Loucy (cell line): ENCODE data around the gene PIH1D2.
"Not testable (repeated sequence)": the region's sequence is repeated elsewhere in the genome, so short reads cannot be mapped to it uniquely, and the experiment has no call there.

Experiments used
- H2AFZ ChIP-seq: fragments of 200-600 bp; sonication (generic); 2 replicates; pipeline ENCODE4 v1.6.0; 2016; ENCODE audit warnings: antibody characterized with exemption, mild to moderate bottlenecking, low read length, moderate library complexity
- H3F3A ChIP-seq: fragments of 200-600 bp; 2 replicates; pipeline ENCODE4 v1.6.0; 2016; ENCODE audit warnings: antibody characterized with exemption, low read depth, mild to moderate bottlenecking
- H3K27me3 ChIP-seq: fragments of 200-600 bp; sonication (generic); 2 replicates; pipeline ENCODE4 v1.6.1; 2014; ENCODE audit warnings: low read length, mild to moderate bottlenecking; ENCODE audit not compliant: insufficient read depth, poor library complexity, severe bottlenecking
- H3K36me3 ChIP-seq: fragments of 200-600 bp; sonication (generic); 2 replicates; pipeline ENCODE4 v1.6.1; 2016; ENCODE audit warnings: low read length; ENCODE audit not compliant: insufficient read depth
- H3K4me1 ChIP-seq: fragments of 200-600 bp; sonication (generic); 2 replicates; pipeline ENCODE4 v1.5.1; 2014; ENCODE audit warnings: low read length, mild to moderate bottlenecking; ENCODE audit not compliant: insufficient read depth, poor library complexity, severe bottlenecking
- H3K4me2 ChIP-seq: fragments of 200-600 bp; sonication (generic); 2 replicates; pipeline ENCODE4 v1.6.0; 2014; ENCODE audit warnings: antibody characterized with exemption, low read length, low read depth, mild to moderate bottlenecking; ENCODE audit not compliant: poor library complexity, severe bottlenecking
- H3K4me3 ChIP-seq: fragments of 200-600 bp; sonication (generic); 2 replicates; pipeline ENCODE4 v1.5.1; 2014; ENCODE audit warnings: low read length, mild to moderate bottlenecking, mixed read lengths; ENCODE audit not compliant: poor library complexity, severe bottlenecking
- H3K79me2 ChIP-seq: fragments of 200-600 bp; sonication (generic); 2 replicates; pipeline ENCODE4 v1.6.1; 2014; ENCODE audit warnings: low read length; ENCODE audit not compliant: insufficient read depth
- H3K9ac ChIP-seq: fragments of 200-600 bp; sonication (generic); 2 replicates; pipeline ENCODE4 v1.6.0; 2014; ENCODE audit warnings: mild to moderate bottlenecking, low read depth, low read length, moderate library complexity; ENCODE audit not compliant: poor library complexity, severe bottlenecking
- H3K9me2 ChIP-seq: fragments of 200-600 bp; sonication (generic); replicated peaks from 2 replicates; pipeline ENCODE4 v1.6.1; 2016; ENCODE audit warnings: low read depth, low read length, mixed read lengths
- H3K9me3 ChIP-seq: fragments of 200-600 bp; sonication (generic); 2 replicates; pipeline ENCODE4 v1.6.1; 2014; ENCODE audit warnings: mild to moderate bottlenecking, antibody characterized with exemption, low read length, low read depth; ENCODE audit not compliant: insufficient read depth
- H4K20me1 ChIP-seq: fragments of 200-600 bp; sonication (generic); 2 replicates; pipeline ENCODE4 v1.6.0; 2014; ENCODE audit warnings: antibody characterized with exemption, low read length, mild to moderate bottlenecking; ENCODE audit not compliant: insufficient read depth, poor library complexity, severe bottlenecking
- EZH2phosphoT487 ChIP-seq: fragments of 200-600 bp; IDR thresholded peaks from 2 replicates; pipeline ENCODE4 v1.6.1; 2018; ENCODE audit warnings: antibody characterized with exemption, mild to moderate bottlenecking, moderate library complexity, borderline replicate concordance
- TF ChIP-seq, protein P1 (sequence below): fragments of 200-600 bp; sonication (generic); conservative IDR thresholded peaks from 2 replicates; pipeline ENCODE4 v1.5.1; 2014; ENCODE audit warnings: mild to moderate bottlenecking, antibody characterized with exemption, low read length

The PIH1D2 gene

GRCh38 chr11:112029460-112029859 is 44.4 kb downstream of the PIH1D2 start:
- no peaks in the 10 kb centered on the region for H3K9me2 ChIP-seq
- peaks cover 2% of the 10 kb centered on the region for H4K20me1 ChIP-seq
- no peak overlapping the region for H3K4me2 ChIP-seq
- H3K9me3 ChIP-seq: no peaks in the 10 kb centered on the region
- H3K4me3 ChIP-seq: no peak overlapping the region
- H3K79me2 ChIP-seq: peaks cover 16% of the 10 kb centered on the region
- no peak overlapping the region for H2AFZ ChIP-seq
- peaks cover 36% of the 10 kb centered on the region; the same call in 1 of the 2 replicates for H3K36me3 ChIP-seq
- H3K4me1 ChIP-seq: peaks cover 13% of the 10 kb centered on the region
- no peak overlapping the region for H3K9ac ChIP-seq
- no peaks in the 10 kb centered on the region for H3F3A ChIP-seq
- no peaks in the 10 kb centered on the region for H3K27me3 ChIP-seq
- no peak for TF ChIP-seq EZH2phosphoT487
- TF ChIP-seq, protein P1, sequence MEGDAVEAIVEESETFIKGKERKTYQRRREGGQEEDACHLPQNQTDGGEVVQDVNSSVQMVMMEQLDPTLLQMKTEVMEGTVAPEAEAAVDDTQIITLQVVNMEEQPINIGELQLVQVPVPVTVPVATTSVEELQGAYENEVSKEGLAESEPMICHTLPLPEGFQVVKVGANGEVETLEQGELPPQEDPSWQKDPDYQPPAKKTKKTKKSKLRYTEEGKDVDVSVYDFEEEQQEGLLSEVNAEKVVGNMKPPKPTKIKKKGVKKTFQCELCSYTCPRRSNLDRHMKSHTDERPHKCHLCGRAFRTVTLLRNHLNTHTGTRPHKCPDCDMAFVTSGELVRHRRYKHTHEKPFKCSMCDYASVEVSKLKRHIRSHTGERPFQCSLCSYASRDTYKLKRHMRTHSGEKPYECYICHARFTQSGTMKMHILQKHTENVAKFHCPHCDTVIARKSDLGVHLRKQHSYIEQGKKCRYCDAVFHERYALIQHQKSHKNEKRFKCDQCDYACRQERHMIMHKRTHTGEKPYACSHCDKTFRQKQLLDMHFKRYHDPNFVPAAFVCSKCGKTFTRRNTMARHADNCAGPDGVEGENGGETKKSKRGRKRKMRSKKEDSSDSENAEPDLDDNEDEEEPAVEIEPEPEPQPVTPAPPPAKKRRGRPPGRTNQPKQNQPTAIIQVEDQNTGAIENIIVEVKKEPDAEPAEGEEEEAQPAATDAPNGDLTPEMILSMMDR: no peak

DNA sequence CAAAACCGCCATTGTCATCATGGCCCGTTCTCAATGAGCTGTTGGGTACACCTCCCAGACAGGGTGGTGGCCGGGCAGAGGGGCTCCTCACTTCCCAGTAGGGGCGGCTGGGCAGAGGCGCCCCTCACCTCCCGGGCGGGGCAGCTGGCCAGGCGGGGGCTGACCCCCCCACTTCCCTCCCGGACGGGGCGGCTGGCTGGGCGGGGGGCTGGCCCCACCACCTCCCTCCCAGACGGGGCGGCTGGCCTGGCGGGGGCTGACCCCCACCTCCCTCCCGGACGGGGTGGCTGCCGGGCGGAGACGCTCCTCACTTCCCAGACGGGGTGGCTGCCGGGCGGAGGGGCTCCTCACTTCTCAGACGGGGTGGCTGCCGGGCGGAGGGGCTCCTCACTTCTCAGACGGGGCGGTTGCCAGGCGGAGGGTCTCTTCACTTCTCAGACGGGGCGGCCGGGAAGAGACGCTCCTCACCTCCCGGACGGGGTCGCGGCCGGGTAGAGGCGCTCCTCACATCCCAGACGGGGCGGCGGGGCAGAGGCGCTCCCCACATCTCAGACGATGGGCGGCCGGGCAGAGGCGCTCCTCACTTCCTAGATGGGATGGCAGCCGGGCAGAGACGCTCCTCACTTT is 46.9 kb downstream of the PIH1D2 start:
- not testable (repeated sequence) for H3K9me2 ChIP-seq, H3K4me3 ChIP-seq, H4K20me1 ChIP-seq, H3K9me3 ChIP-seq, H2AFZ ChIP-seq, H3F3A ChIP-seq, H3K4me2 ChIP-seq, H3K27me3 ChIP-seq, H3K9ac ChIP-seq
- H3K36me3 ChIP-seq: peaks cover 26% of the 10 kb centered on the region; the same call in 1 of the 2 replicates
- peaks cover 22% of the 10 kb centered on the region for H3K4me1 ChIP-seq
- H3K79me2 ChIP-seq: peaks cover 30% of the 10 kb centered on the region

- peak overlapping the region; percentile 86 for H3K9ac ChIP-seq
- TF ChIP-seq EZH2phosphoT487: no peak
- TF ChIP-seq, protein P1: no peak
- peaks cover 21% of the 10 kb centered on the region; the same call in 1 of the 2 replicates for H3K36me3 ChIP-seq
These were observed 48.1 kb downstream of the PIH1D2 start for GRCh38 chr11:112025707-112026106.

More at GRCh38 chr11:112025707-112026106, 48.1 kb downstream of the PIH1D2 start:
- Histone ChIP-seq H3F3A (no peaks in the 10 kb centered on the region), H3K9me3 (no peaks in the 10 kb centered on the region), H3K9me2 (no peaks in the 10 kb centered on the region), H3K27me3 (no peaks in the 10 kb centered on the region), H3K79me2 (peaks cover 30% of the 10 kb centered on the region), H2AFZ (peak overlapping the region; percentile 98), H3K4me3 (peak overlapping the region; percentile 90), H3K4me2 (peak overlapping the region; percentile 85), H4K20me1 (no peaks in the 10 kb centered on the region), H3K4me1 (peaks cover 22% of the 10 kb centered on the region)
